HG02870 (cell line): ENCODE measurements around the gene TERT.
"Not testable (repeated sequence)": the region's sequence is repeated elsewhere in the genome, so short reads cannot be mapped to it uniquely, and the experiment has no call there.

Experiments
- ATAC-seq: cut with Tn5 transposase; IDR thresholded peaks from one replicate; pipeline ENCODE4 v1.9.1; 2021; ENCODE audit warnings: mild to moderate bottlenecking, moderate library complexity; ENCODE audit not compliant: unreplicated experiment

TERT gene

DNA sequence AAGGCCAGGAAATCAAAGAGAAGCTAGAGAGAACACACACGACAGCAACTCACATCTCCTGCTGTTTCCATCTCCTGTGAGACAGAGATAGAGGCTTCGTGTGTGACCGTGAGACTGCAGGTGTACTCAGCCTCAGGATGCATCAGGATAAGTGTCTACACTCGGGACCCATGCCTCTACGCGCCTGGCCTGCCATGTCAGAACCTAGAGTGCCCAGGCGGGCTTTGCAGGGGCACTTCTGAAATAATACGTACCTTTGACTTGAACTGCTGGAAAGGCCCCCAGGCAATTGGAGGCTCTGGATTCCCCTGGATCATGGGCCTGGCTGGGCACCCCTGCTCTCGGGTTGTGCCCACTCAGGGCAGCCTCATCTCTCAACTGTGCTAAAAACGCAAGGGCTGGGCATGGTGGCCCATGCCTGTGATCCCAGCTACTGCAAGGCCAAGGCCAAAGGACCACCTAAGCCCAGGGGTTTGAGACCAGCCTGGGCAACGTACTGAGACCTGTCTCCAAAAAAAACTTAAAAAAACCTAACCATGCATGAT is 37.1 kb upstream of the TERT start:
- no peak for ATAC-seq

DNA sequence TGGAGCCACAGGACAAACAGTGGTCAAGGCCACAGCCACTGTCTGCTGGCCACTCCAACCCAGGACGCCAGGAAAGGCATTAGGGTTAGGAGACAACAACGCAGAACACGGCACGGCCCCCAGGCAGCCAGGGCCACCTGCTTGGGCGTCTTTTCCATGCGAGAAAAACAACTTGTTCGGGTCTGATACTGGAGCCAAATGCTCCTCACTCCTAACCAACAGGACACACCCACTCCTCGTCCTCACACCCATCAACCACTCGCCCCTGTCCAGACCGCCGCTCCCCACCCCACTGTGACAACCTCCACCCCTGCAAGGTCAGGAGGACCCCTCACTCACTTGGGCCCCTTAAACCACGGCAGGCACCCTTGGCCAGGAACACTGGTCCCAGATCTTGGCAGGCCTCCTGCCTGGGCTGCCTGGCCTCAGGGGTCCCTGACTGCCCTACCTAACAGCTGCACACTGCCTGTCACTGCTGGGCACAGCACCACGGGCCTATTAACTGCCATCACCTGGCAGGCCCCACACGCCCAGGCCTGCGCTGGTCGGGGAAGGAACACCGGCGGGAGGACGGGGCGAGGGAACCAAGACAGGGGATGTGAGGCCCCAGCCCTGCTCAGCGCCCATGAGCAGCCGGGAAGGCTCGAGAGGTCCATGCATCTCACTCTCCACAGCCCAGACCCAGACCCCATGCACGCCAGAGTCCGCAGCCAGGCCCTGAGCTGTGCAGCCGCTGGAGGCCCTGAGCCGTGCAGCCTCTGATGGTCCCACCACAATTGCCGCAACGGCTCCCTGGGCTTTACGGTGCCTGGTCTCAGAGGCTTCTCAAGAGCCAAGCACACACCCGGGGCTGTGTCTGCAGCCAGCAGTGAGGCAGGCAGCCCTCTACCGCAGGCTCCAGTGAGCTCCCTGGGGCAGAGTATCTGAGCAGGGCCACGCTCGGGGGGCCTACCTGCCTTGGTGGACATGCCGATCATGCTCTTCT is 36.3 kb upstream of the TERT start:
- no peak for ATAC-seq

DNA sequence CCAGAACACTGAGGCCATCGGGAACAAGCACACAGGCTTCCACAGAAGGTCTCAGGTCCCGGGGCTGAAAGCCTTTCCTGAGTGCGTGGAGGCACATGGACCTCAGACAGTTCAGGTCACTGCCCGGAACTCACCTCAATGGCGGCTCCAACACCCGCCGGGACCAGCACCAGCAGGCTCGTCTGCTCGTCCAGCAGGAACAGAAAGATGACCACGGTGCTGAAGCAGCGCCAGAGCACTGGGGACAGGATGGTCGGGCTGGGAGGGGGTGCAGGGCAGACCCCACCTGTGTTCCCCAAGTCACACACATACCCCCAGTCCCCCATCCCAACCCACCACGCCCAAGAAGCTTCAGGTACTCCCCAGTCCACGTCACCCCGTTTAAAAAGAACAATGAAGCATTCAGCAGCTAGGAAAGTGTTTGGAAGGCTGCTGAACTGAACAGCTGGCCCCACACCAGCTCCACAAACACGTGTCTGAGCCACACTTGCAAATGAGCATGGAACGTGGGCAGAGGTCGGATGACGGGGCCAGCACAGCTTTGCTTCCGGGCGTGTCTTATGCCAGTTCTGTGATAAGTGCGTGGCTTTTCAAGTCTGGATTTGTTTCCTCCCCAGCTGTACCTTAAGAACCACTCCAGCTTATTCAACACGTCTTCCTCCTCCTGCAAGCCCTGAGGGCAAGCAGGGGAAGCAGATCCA is 35.4 kb upstream of the TERT start:
- ATAC-seq, result no peak

DNA sequence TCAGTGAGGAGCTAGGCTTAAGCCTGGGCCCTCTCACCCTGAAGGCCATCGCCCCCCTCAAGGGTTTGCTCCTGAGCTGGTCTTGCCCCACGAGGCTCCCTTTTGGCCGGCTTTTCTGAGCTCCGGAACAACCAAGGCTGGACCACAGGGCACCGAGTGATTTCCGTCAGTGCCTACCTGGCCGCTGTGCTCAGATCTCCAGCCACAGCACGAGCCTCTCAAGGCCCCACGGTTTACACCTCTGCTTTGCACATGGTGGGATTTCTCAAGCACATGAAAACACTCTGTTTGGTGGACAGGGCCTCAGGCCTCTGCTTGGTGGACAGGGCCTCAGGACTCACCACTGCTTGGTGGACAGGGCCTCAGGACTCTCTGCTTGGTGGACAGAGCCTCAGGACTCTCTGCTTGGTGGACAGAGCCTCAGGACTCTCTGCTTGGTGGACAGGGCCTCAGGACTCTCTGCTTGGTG is 34.3 kb upstream of the TERT start:
- ATAC-seq, result no peak

DNA sequence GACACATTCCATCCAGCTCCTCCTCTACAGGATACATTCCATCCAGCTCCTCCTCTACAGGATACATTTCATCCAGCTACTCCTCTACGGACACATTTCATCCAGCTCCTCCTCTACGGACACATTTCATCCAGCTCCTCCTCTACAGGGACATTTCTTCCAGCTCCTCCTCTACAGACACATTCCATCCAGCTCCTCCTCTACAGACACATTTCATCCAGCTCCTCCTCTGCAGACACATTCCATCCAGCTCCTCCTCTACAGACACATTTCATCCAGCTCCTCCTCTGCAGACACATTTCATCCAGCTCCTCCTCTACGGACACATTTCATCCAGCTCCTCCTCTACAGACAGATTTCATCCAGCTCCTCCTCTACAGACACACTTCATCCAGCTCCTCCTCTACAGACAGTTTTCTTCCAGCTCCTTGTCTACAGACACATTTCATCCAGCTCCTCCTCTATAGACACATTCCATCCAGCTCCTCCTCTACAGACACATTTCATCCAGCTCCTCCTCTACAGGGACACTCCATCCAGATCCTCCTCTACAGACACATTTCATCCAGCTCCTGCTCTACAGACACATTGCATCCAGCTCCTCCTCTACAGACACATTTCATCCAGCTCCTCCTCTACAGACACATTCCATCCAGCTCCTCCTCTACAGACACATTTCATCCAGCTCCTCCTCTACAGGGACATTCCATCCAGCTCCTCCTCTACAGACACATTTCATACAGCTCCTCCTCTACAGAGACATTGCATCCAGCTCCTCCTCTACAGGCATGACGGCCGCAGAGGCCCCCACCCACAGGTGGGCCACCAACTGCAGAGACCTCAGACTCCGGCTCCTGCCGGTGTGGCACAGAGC is 33.6 kb upstream of the TERT start:
- ATAC-seq, result not testable (repeated sequence)

DNA sequence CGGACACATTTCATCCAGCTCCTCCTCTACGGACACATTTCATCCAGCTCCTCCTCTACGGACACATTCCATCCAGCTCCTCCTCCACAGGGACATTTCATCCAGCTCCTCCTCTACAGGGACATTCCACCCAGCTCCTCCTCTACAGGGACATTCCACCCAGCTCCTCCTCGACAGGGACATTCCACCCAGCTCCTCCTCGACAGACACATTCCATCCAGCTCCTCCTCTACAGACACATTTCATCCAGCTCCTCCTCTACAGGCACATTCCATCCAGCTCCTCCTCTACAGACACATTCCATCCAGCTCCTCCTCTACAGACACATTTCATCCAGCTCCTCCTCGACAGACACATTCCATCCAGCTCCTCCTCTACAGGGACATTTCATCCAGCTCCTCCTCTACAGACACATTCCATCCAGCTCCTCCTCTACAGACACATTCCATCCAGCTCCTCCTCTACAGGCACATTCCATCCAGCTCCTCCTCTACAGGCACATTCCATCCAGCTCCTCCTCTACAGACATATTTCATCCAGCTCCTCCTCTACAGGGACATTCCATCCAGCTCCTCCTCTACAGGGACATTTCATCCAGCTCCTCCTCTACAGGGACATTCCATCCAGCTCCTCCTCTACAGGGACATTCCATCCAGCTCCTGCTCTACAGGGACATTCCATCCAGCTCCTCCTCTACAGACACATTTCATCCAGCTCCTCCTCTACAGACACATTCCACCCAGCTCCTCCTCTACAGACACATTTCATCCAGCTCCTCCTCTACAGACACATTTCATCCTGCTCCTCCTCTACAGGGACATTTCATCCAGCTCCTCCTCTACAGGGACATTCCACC is 32.3 kb upstream of the TERT start:
- ATAC-seq, result not testable (repeated sequence)

DNA sequence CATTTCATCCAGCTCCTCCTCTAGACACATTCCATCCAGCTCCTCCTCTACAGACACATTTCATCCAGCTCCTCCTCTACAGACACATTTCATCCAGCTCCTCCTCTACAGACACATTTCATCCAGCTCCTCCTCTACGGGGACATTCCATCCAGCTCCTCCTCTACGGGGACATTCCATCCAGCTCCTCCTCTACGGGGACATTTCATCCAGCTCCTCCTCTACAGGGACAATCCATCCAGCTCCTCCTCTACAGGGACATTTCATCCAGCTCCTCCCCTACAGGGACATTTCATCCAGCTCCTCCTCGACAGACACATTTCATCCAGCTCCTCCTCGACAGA is 31.6 kb upstream of the TERT start:
- ATAC-seq, result not testable (repeated sequence)

DNA sequence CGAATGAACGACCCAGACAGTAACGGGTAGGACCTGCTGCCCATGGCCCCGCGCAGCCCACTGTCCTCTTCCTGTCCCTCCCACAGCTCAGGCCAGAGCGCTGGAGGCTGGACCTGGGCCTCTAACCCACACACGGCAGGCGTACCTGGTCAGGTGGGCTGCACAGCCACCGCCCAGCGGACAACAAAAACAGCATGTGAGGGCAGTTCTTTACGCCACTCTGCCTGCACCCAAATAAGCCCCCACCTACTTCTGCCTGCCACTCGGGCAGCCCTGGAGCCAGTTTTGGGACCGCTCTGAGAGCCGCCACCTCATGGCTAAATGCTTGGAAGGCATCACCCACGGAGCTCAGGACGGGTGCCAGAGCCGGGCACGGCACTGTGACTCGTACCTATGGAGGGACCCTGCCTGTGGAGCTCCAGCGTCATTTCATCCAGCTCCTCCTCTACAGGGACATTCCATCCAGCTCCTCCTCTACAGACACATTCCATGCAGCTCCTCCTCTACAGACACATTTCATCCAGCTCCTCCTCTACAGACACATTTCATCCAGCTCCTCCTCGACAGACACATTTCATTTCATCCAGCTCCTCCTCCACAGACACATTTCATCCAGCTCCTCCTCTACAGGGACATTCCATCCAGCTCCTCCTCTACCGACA is 31.1 kb upstream of the TERT start:
- no peak for ATAC-seq

DNA sequence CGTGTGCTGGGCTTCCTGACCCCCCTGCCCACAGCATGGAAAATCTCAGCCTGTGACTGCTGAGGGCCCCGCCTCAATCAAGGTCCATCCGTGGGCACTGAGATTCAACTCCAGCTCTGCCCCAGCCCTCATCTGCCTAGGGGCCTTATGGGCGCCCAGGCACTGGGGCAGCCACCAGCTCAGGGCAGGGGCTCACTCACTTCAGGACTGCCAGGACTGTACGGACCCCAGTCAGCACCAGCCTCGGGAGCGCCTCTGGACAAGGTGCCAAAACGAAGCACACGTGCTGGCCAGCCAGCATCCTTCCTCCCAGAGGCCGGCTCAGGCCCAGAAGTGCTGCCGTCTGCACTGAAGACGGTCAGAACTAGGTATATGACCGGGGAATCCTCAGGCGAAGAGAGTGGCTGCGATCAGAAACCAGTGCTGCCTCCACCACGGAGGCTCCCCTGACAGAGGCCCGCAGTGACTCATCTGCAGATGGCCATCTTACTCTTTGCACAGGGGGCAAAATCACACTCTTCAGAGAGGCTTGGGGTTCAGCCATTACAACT is 30.4 kb upstream of the TERT start:
- no peak for ATAC-seq

DNA sequence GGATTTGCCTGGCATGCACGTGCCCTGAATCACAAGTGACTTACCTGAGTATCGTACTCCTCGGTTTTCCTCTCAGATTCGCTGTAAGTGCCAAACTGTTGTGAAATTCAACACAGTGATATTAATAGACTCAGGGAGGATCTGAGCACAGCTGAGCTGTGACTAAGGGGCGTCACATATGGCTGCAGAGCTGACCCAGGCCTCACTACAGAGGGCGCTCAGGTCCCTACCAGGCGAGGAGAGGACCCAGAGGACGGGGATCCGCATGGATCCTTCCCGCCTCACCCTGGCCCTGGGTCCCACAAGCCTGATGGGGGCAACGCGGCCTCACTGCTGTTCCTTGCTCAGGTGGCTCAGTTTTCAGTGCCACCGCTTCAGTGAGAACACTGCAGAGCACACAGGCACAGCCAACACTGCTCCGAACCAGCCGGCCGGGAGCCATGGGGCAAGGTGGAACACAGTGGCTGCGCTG is 29.9 kb upstream of the TERT start:
- no peak for ATAC-seq

DNA sequence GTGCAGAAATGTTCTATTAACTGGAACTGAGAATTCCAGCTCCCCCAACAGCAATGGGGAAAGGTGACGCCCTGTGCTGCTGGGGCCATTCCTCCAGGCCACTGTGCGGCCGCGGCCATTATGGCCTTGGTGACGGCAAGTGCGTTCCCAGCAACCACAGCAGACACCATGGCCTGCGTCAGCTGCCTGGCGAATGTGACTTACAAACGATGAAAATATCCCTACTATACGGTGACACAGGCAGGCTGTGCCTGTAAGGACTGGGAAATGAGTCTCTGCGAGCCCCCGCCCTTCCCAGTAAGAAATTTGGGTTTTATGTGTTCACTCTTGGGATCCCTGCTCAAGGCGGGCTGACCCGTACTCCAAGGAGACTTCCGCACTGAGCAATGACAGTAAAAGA is 29.4 kb upstream of the TERT start:
- ATAC-seq, result no peak

DNA sequence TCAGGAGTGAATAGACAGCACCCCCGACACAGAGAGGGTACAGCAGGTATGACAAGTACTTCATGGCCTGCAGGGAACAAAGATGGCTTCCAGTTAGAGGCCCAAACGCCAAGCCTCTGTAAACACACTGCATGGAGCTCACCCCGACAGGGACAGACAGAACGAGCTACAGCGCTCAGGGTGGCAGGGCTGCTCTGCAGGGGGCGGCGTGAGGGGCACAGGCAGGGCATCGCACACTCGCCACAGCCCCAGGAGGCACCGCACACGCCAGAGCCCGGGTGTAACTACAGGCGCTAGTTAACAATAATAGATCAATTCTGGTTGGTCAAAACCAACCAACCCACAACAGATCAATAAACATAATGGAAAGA is 28.9 kb upstream of the TERT start:
- no peak for ATAC-seq

DNA sequence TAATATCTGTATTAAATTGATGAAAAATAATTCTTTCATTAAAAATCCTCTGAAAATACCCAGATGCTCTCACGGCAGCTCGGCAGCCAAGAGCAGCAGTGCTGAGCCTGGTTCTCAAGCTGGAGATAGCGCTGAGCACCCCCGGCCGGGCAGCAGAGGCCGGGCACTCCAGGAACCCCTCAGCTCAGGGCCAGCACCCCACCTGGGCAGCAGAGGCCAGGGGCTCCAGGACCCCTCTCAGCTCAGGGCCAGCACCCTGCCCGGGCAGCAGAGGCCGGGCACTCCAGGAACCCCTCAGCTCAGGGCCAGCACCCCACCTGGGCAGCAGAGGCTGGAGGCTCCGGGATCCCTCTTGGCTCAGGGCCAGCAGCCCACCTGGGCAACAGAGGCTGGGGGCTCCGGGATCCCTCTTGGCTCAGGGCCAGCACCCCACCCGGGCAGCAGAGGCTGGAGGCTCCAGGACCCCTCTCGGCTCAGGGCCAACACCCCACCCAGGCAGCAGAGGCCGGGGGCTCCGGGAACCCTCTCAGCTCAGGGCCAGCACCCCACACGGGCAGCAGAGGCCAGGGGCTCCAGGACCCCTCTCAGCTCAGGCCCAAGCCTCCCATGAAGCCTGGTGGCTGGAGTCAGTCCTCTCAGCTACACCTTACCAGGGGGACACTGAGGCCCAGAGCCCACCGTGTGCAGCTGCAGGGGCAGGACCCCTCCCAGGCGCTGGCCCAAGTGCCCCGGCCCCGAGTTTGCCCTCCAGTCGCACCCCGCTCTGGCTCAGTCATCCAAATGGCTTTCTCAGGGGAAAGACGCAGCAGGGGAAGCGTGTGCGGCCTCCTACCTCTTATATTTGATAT is 28.3 kb upstream of the TERT start:
- ATAC-seq, result no peak

DNA sequence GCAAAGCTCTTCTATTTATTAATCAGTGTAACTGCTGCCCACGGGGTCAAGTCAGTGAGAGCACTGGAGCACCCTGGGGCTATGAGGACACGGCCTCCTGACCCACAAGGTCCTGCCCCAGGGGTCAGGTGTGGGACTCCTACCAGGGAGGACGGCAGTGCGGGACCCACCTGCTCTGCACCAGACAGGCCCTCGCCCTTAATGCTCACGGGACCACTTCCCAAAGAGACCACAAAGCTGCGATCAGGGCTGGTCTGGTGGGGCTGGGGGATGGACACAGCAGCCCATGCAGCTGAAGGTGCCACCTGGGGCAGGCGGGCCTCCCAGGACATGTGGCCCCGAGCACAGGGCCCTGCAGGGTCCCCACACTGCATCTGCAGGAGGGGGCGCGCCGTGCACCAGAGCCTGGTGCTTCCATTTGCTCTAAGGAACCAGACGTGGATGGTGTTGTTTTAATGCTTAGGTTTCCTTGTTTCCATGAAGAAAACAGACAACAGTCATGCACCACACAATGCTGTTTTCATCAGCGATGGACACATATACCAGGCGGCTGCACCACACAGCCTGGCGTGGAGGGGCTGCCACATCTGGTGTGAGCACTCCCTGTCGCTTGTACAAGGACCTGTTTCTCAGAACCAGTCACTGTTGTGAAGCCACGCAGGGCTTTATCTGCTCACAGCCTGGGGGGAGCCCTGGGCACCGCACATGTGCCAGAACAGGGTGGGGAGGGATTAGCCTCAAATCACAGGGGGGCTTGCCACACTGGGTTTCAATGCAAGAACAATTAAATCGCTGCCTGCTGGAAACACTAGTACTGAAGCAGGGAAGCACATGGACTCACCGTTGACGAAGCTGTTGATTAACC is 27.4 kb upstream of the TERT start:
- no peak for ATAC-seq

DNA sequence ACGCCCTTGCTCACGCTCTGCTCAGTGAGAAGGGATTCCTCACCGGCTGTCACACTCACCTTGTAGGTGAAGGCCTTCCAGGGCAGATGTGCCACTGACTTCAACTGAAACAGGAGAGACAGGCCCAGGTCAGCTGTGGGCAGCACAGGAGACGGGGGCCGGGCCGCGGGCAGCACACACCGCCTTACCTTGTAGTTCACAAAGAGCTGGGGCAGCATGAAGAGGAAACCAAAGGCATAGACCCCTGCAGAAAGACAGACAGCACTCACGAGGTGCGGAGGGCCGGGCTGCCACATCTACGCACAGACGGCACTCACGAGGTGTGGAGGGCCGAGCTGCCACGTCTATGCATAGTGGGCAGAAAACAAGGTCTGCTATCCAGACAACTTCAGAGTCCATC is 26.7 kb upstream of the TERT start:
- no peak for ATAC-seq

DNA sequence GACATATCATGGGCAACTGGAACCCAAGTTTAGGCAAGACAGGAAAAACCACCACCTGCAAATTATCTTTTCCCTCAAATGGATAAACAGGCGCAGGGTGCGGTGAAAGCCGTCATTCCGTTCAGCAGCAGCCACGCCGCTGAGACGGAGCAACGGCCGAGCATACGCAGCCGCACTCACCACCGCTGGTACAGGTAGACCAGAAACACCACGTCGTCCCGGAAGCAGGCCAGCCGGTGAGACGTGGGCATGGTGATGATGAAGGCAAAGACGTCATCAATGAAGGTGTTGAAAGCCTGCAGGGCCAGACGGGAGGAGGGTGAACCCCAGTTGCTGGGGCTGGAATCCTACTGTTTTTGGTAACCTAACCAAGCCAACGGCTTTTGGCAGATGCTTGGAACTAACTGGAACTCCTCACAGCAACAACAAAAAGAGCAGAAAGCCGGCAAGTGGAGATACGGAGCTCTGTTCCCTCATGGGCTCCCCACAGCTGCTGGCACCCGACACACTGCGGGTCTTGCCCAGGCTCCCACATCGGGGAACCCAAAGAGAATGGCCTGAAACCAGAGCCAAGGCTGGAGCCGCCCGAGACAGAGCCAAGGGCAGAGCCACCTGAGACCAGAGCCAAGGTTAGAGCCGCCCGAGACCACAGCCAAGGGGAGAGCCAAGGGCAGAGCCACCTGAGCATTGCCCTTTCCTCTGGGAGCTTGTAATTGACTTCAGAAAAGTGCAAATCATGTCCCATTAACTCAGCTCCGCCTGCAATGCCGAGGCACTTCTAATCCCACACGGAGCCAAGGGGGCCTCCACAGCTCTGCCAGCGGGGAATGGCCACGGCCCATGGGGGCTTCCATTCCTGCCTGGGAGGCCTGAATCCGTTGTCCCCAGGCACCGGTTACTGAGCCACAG is 25.8 kb upstream of the TERT start:
- ATAC-seq, result no peak
